Ovary (tissue), 9 donors: ENCODE measurements around the gene TEP1. TPM values are rescaled to one million over a fixed set of nuclear protein-coding genes. Genes with fewer than 3 reads are reported as not detected.

Experiments used
- DNase-seq, 5 donors: peaks; one replicate each; pipeline ENCODE4 v3.0.0-alpha.2; 2019 to 2020
- H3K27ac ChIP-seq, 2 donors: fragments of 200-600 bp; one replicate each; pipeline versions ENCODE4 v1.5.1 to v1.8.0; 2019 to 2022
- H3K27me3 ChIP-seq: fragments of 200-600 bp; one replicate; pipeline ENCODE4 v1.8.0; 2022
- H3K36me3 ChIP-seq: fragments of 200-600 bp; sonication (generic); one replicate; pipeline ENCODE4 v1.5.1; 2019
- H3K4me1 ChIP-seq: one replicate; pipeline ENCODE4 v1.8.1; 2013; ENCODE audit warnings: mild to moderate bottlenecking, moderate library complexity; ENCODE audit not compliant: insufficient read depth
- H3K4me3 ChIP-seq: fragments of 200-600 bp; sonication (generic); one replicate; pipeline ENCODE4 v1.5.1; 2017
- H3K9me3 ChIP-seq, 2 donors: fragments of 200-600 bp in 1 of 2; sonication (generic) in 1 of 2; one replicate each; pipeline versions ENCODE4 v1.5.1 to v1.8.1; 2013 to 2019; ENCODE audit warnings: mild to moderate bottlenecking in 1 of 2, moderate library complexity in 1 of 2
- EP300 ChIP-seq: sonication (generic); formaldehyde crosslinking; IDR thresholded peaks from one replicate; pipeline ENCODE4 v1.6.1; 2017; ENCODE audit warnings: antibody characterized with exemption
- POLR2A ChIP-seq: fragments of 450-650 bp; IDR thresholded peaks from one replicate; pipeline ENCODE4 v1.6.1; 2017; ENCODE audit warnings: antibody characterized with exemption, mild to moderate bottlenecking, moderate library complexity
- WGBS, 3 donors: extraction: QIAGEN DNeasy Blood & Tissue Kit in 1 of 3; methylation state at CpG; one replicate each; pipeline versions ENCODE4 v1.1.5 to v1.1.7; 2013 to 2017; 5-methylcytosine and 5-hydroxymethylcytosine counted together
- intact Hi-C, 4 donors: fragments of 100-400 bp; cut with DNase I; formaldehyde crosslinking; loops; one replicate each; pipeline versions ENCODE4 v1.11.0 to v1.15.1; 2022 to 2023
- polyA plus RNA-seq, 2 donors: library from polyadenylated mRNA; stranded (reverse); fragments of 200-250 nt in 1 of 2; fragments of 350-450 nt in 1 of 2; fragmentation: Illumina TruSeq in 1 of 2; extraction: RNeasy Lipid Tissue Mini Kit (QIAGEN cat#74804) in 1 of 2; gene quantifications; one replicate each; pipeline ENCODE4 v1.2.3, GENCODE V29; 2013 to 2014
- total RNA-seq, 7 donors: library from RNA; depleted of rRNA in 2 of 7; stranded (reverse); fragments of >200 nt in 2 of 7; fragmentation: NEBNext Ultra II Directional in 3 of 7; extraction: Animal tissue kit (Norgen Biotek cat#: 25700) in 3 of 7; gene quantifications; one replicate each; pipeline versions ENCODE4 v1.1.0 to v1.2.4, GENCODE V29; 2016 to 2023
- TF ChIP-seq, protein P1 (sequence below), 3 donors: fragments of 450-650 bp in 2 of 3; fragments of 200-600 bp in 1 of 3; IDR thresholded peaks; one replicate each; pipeline versions ENCODE4 v1.5.1 to v1.8.0; 2016 to 2022; ENCODE audit warnings: antibody characterized with exemption in 3 of 3, mild to moderate bottlenecking in 1 of 3
- donor health status: DM: no; HTN: no; CAD: no; lungs with moderate emphysema.
- donor health status: DM: no; HTN: no; CAD: no.
- donor health status: Bipolar disorder and iron deficiency.
- donor health status: DM: yes; HTN: yes; CAD: no.
- donor health status: DM: no; HTN: no; CAD: no.
- donor health status: DM: yes; HTN: yes; CAD: no.

TEP1 gene
- total and polyA plus RNA-seq, 9 donors, result 8.2 to 29.1 (median 18.2) TPM

- Histone ChIP-seq H3K27me3 (no peaks in the 10 kb centered on the region), H3K4me3 (no peak overlapping the region), H3K36me3 (no peaks in the 10 kb centered on the region), H3K27ac (peak overlapping the region; percentile 61 to 90), H3K9me3 (no peaks in the 10 kb centered on the region), H3K4me1 (no peaks in the 10 kb centered on the region)
- TF ChIP-seq EP300, result no peak
- TF ChIP-seq, protein P1, sequence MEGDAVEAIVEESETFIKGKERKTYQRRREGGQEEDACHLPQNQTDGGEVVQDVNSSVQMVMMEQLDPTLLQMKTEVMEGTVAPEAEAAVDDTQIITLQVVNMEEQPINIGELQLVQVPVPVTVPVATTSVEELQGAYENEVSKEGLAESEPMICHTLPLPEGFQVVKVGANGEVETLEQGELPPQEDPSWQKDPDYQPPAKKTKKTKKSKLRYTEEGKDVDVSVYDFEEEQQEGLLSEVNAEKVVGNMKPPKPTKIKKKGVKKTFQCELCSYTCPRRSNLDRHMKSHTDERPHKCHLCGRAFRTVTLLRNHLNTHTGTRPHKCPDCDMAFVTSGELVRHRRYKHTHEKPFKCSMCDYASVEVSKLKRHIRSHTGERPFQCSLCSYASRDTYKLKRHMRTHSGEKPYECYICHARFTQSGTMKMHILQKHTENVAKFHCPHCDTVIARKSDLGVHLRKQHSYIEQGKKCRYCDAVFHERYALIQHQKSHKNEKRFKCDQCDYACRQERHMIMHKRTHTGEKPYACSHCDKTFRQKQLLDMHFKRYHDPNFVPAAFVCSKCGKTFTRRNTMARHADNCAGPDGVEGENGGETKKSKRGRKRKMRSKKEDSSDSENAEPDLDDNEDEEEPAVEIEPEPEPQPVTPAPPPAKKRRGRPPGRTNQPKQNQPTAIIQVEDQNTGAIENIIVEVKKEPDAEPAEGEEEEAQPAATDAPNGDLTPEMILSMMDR (IDR thresholded peaks at IDR 0.05), result no peak
- no peak for TF ChIP-seq POLR2A
- DNase-seq, result no peak
- intact Hi-C loops, result no loop called here
- 62 to 68% (median 64%) methylated on average over 7 of the region's 7 CpGs for WGBS, 3 donors
Measured at GRCh38 chr14:20334017-20334416, 79.3 kb downstream of the TEP1 start.

DNA sequence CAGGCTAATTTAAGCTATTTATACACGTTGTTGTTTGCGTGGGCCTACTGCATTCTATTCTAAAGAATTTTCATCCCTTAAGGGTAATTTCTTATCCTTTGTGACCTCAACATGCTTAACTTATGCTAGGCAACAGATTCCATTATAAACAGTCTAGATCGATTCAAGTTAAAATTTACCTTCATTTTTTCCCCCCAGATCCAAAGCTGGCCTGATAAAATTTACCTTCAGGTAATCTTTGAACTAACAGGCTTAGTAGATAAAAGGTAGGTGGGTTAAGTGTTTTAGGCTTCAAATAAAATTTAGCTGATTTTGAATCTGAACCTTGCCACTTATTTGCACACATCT is 79.8 kb downstream of the TEP1 start:
- WGBS, 3 donors, result 4 to 7% (median 7%) methylated on average over 3 of the region's 3 CpGs
- peak overlapping the region; percentile 61 to 90 for H3K27ac ChIP-seq
- TF ChIP-seq, protein P1 (IDR thresholded peaks at IDR 0.05), result no peak
- TF ChIP-seq EP300, result no peak
- H3K36me3 ChIP-seq, result no peaks in the 10 kb centered on the region
- no peaks in the 10 kb centered on the region for H3K4me1 ChIP-seq
- peak overlapping the region; percentile 73 for H3K4me3 ChIP-seq
- no peaks in the 10 kb centered on the region for H3K9me3 ChIP-seq
- no peaks in the 10 kb centered on the region for H3K27me3 ChIP-seq
- intact Hi-C loops, result no loop called here
- DNase-seq, result no peak

DNA sequence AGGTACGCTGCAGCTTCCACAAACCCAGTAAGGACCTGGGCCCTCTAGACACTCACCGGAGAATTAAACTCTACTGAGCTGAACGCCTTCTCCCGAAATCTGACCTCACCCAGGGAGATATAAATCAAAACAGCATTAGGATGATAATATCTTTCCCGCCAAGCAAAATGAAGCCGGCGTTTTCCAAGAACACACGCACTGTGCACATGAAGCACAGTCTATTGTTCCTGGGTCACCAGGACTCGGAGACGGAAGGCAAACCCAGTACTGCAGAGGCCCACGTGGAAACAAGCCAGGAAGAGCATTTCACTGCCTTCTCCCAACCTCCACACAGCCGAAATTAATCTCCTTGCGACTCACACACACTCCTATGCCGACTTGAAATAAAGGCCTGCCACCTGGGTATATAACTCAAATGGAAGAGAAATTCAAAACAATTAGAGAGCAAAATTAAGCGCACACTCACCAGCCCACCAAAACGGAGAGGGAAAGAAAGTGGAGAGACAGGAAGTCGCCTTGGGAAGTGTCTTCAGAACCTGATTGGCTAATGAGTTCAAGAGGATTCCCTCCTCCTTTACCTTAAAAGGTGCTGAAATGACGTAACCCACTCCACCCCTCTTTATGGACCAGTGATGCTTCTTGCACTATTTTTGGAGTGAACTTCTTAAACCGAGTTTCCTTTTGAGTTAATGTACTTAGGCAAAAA is 80.4 kb downstream of the TEP1 start, which contains the start of gene CCNB1IP1:
Gene CCNB1IP1, minus strand, starts transcription at position 492 of the 706 bp plus-strand sequence. CDS start 16,756 bp downstream, outside the sequence.
- Histone ChIP-seq H3K9me3 (no peaks in the 10 kb centered on the region), H3K4me3 (peak within 1 kb of the TSS; percentile 73), H3K36me3 (no peaks in the 10 kb centered on the region), H3K27me3 (no peaks in the 10 kb centered on the region), H3K4me1 (no peaks in the 10 kb centered on the region), H3K27ac (peak within 1 kb of the TSS; percentile 61 to 90)
- 0 to 1% (median 0%) methylated on average over 19 of the region's 19 CpGs for WGBS, 3 donors
- TF ChIP-seq EP300 (no peak), POLR2A (peak; percentile 78)
- DNase-seq, result peak; percentile 63 to 78 (median 66)
- intact Hi-C loops, result no loop called here

DNA sequence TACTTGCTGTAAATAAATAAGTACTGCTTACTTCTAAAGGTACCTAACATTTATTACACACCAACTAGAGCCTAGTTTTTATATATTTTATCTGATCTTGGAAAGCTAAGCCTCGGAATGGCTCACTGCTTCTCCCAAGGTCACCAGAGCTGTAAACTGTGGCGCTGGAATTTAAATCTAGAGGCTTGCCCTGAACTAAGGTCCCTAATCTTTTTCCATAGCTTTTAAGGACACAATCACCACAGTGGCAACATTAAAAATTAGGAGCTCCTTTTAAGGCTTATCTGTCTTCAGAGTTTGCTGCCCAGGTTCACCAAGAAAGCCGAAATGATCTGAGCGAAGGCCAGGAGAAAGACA is 80.9 kb downstream of the TEP1 start:
- no peak for TF ChIP-seq POLR2A
- TF ChIP-seq, protein P1 (IDR thresholded peaks at IDR 0.05), result no peak
- TF ChIP-seq EP300, result no peak
- H3K4me3 ChIP-seq, result peak overlapping the region; percentile 73
- no peaks in the 10 kb centered on the region for H3K9me3 ChIP-seq
- H3K27ac ChIP-seq, result peak overlapping the region; percentile 61 to 90
- H3K36me3 ChIP-seq, result no peaks in the 10 kb centered on the region
- intact Hi-C loops, result no loop called here
- H3K27me3 ChIP-seq, result no peaks in the 10 kb centered on the region
- 0 to 1% (median 0%) methylated on average over 4 of the region's 4 CpGs for WGBS, 3 donors
- no peak for DNase-seq
- H3K4me1 ChIP-seq, result no peaks in the 10 kb centered on the region

DNA sequence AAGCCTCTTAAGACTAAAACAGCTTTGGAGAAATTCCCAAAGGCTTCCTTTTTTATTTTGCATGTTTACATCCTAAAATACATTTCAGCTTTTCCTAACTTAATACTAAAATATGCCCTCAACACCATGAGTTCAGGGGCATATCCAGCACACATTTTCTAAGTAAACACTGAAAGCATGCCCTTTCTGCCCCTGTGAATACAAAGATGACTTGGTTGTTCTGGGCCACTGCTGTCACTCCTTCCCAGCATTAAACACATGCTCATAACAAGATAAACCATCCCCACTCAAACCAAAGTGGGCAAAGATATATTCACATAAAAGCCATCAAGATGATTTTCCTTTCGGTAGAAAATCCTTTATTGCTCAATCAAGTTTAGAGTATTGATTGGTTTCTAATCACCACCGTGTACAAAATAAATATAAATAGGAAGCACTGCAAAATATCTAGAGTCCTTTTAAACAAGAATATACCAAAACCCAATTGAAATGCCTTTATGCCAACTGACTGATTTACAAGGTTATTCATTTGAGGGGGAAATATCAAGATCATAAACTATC is 82.2 kb downstream of the TEP1 start:
- TF ChIP-seq POLR2A, result no peak
- TF ChIP-seq, protein P1 (IDR thresholded peaks at IDR 0.05), result no peak
- no peak for TF ChIP-seq EP300
- H3K4me1 ChIP-seq, result no peaks in the 10 kb centered on the region
- H3K27me3 ChIP-seq, result no peaks in the 10 kb centered on the region
- H3K36me3 ChIP-seq, result no peaks in the 10 kb centered on the region
- no peak overlapping the region for H3K27ac ChIP-seq
- DNase-seq, result no peak
- intact Hi-C loops, result no loop called here
- H3K4me3 ChIP-seq, result no peak overlapping the region
- no peaks in the 10 kb centered on the region for H3K9me3 ChIP-seq
- 56 to 76% (median 60%) methylated on average over 2 of the region's 2 CpGs for WGBS, 3 donors
